ENCODE results near the gene NAV3. TPM values are rescaled to one million over a fixed set of nuclear protein-coding genes. Genes with fewer than 3 reads are reported as not detected.
A peak's percentile ranks its signal among the peaks of the same experiment; 100 is the strongest.
"Not testable (repeated sequence)": the region's sequence is repeated elsewhere in the genome, so short reads cannot be mapped to it uniquely, and the experiment has no call there.

Gene NAV3
- total RNA-seq, 2 donors from 2014 or later, result 3.9 to 6.9 TPM

GRCh38 chr12:78199926-78200325, 369.2 kb downstream of the NAV3 start:
- intact Hi-C loops (cut with DNase I), result no loop called here
- ATAC-seq, result no peak
- no peak for DNase-seq

DNA sequence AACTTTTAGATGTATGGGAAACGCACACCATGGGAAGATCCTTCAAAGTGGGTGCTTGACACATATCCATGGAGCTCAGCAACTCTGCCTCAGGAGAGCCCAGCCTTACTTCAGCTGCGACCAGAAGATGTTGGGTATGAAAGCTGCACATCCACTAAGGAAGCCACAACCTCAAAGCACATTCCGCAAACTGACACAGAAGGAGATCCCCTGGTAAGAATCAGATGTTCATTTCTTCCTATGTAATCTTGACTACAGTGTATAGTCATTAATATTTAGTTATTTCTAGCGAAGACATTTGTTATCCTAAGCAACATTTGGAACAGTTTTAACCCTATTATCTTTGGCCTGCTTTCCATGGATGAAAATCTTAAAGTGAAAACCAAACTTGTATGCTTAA, 374.2 kb downstream of the NAV3 start:
- ATAC-seq (no peak), DNase-seq (no peak)

DNA sequence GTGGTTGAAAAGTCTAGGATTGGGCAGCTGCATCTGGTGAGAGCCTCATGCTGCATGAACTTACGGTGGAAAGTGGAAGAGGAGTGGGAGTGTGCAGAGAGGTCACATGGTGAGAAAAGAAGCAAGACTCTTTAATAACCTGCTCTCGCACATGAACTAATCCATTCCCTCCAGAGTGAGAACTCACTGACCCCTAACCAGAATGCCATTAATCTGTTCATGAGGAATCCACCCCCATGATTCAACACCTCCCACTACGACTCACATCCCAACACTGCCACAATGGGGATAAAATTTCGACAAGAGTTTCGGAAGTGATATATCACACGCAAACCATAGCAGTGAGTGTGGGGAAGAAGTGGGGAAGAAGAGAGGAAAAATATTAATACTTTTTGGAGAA, 377.4 kb downstream of the NAV3 start:
- intact Hi-C loops (cut with DNase I), result no loop called here
- ATAC-seq (no peak), DNase-seq (no peak)

More for the DNA sequence above, 374.2 kb downstream of the NAV3 start:
- intact Hi-C loops (cut with DNase I), result no loop called here

DNA sequence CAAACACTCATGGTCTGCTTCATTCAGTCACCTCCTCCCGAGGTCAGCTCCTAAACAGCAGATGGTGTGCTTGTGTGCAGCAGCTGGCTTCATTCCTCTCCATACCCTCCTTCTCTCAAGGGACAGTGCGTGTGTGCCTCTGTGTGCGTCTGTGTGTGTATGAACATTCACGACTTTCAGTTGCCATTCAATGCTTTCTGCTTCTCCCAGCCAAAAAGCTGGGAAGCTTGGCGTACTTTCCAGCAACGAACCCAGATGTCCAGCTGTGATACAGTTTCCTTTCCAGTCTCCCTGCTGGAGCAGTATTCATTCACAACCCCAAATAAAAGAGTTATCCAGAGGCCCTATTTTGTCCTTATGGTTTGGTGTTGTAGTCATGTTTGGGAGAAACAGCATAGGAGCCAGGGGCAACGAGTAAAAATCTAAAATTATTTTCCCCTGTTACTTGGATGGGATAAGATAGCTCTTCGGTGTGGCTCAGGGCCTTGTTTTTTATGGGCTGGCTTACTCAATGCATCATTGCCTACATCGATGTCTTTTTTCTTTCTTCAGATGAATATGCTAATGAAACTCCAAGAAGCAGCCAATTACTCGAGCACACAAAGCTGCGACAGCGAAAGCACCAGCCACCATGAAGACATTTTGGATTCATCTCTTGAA, 379.3 kb downstream of the NAV3 start:
- no peak for DNase-seq
- ATAC-seq, result peak; percentile 59 to 74
- intact Hi-C loops (cut with DNase I), result no loop called here

DNA sequence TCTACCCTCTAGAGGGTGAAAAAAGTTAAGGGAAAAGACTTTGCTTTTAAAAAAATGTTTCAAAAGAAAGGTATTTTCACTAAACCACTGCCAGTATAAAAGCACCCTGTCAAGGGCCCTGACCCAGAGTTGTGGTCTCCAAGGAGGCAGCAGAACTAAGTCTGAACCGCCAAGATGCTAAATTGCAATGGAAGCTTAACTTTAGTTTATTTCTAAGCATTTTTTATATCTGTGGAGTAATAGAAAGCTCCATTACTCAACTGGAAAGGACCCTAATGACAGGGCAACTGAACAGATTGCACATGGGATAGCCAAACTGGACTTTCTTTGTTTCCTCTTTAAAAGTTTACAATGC, 379.8 kb downstream of the NAV3 start:
- ATAC-seq (no peak), DNase-seq (no peak)
- intact Hi-C loops (cut with DNase I), result no loop called here

DNA sequence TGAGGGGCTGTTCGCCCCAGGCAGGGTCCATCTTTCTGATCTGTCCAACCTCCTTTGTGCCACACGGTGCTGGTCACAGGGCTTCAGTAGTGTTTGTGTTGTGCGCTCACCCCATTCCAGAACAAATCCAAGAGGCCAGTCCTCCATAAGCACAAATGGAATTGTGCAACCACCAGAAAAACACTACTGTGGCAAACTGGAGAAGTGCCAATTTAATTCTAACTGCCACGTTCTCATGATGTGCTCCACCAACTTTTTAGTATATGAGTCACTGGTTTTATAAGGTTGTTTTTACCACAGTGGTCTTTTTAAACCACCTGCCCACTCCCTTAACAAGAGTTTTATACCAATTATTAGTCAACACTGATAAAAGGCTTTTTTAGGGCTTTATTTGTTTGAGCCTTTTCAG, 380.2 kb downstream of the NAV3 start:
- intact Hi-C loops (cut with DNase I), result no loop called here
- DNase-seq (no peak), ATAC-seq (peak in 1 of 2 donors; percentile 17)

GRCh38 chr12:78220811-78221210, 390.1 kb downstream of the NAV3 start:
- DNase-seq (no peak), ATAC-seq (no peak)
- intact Hi-C loops (cut with DNase I), result no loop called here

DNA sequence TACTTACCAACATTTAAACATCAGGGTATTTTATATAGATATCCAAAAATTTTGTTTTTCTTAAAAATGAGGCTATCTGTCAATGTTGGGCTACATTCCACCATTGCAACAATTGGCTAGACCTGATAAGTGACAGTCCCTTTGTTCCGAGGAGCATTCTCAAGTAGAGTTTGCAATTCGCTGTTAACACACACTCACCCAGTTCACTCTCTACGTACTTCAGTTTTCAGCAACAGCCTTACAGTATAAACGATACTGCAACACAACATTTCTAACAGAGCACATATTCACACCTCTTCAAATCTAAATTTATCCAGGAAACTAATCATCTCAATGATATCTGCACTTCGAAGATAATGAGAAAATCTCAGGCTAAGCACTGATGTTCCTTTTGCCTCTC, 393.5 kb downstream of the NAV3 start:
- DNase-seq, result no peak
- intact Hi-C loops (cut with DNase I), result no loop called here
- ATAC-seq, result no peak

DNA sequence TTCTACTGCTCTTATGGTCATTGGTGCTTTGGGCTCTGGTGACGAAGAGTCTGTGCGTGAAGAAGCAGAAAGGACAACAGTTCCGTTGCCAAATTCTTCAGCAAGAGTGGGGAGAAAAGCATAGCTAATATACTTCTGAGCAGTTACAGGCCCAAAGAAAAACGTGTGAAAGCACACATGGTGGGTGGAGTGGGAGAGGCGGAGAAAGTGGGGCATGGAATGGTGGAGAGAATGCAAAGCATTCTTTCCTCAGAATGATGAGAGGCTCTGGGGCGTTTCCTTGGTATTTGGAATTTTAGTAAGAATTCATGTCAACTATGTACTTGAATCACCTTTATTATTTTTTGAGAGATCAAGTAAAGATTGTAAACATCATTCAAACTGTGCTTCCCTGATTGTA, 396.1 kb downstream of the NAV3 start:
- no peak for ATAC-seq
- DNase-seq, result no peak
- intact Hi-C loops (cut with DNase I), result no loop called here

DNA sequence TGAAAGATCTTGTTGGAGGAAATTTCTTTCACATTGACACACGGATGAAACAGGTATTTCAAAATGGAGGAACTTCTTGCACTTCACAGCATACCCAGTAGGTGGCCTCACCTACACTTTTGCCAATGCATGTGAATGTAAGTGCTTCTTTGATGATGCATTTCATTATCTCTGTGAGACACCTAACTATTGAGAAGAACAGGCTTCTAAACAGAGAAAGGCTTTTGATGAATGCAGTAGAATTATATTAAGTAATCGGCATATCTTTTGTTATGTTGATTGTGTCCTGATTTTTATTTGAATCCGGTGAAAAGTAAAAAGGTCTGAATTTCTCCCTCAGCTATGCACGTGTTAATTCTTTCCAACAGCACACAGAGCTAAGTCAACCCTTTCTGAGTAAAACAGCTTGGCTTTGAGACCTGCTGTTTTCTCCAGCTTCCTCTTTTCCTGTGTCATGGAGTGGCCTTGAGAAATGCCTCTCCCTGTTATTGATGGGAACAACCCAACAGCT, 399.0 kb downstream of the NAV3 start:
- intact Hi-C loops (cut with DNase I), result no loop called here
- ATAC-seq (no peak), DNase-seq (no peak)

DNA sequence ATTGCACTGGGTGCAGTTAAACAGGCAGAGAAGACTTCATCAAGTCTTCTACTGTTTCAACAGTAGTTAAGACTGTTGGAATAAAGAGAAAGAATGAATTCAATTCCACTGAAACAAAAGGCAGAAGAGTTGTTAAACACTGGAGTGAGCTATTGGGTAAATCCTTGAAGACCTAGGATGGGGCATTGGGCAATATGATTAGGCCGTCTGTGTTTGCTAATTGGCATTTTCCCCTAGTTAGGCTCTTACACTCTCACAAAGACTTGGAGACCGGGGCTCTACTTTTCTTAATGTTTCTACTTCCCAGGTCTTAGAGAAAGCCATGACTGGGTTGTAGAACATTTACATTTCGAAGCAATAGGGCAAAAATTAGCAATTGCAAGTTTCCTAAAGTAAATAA, 402.1 kb downstream of the NAV3 start:
- no peak for ATAC-seq
- no peak for DNase-seq
- intact Hi-C loops (cut with DNase I), result no loop called here

DNA sequence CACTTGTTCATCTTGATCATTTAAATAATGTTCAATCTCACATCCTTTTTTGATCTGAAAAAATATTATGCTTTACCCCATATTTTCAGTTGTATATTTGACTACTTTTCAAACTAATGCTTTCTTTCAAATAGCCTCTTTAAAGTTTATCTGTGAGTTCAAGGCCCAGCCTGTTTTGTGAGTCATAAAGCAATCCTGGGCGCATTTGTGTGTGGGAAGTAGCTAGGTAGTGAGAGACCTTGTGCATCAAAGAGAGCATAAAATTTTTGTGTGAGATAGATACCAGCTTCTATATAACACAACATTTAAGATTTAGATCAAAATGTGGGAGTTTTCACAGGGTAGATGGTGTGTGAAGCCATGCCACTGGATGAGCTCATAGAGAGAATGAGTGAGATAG, 405.6 kb downstream of the NAV3 start:
- intact Hi-C loops (cut with DNase I), result no loop called here
- DNase-seq, result no peak
- no peak for ATAC-seq

GRCh38 chr12:78239544-78239943, 408.9 kb downstream of the NAV3 start:
- no peak for DNase-seq
- ATAC-seq, result no peak
- intact Hi-C loops (cut with DNase I), result no loop called here

DNA sequence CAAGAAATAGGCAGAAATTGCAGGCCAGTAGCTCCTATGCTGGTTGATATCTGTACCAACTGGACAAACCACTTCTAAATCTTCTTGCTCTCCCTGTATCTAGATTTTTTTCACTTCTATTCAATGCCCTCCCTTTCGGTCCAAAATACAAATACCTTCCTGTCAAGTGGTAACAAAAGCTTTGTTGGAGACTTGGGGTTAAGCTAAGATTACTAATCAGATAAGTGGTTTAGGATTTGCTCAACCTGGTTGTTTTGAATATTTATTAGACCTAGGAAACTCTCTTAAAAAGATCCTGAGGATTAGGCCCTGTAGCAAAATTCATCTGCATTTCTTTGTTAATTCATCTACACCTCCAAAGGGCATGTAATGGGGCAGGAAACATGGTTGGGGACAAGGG, 410.1 kb downstream of the NAV3 start:
- ATAC-seq (no peak), DNase-seq (no peak)
- intact Hi-C loops (cut with DNase I), result no loop called here

- ATAC-seq (no peak), DNase-seq (no peak)
- intact Hi-C loops (cut with DNase I), result no loop called here
Measured at GRCh38 chr12:78241446-78241845, 410.8 kb downstream of the NAV3 start.

GRCh38 chr12:78244916-78245507, 414.3 kb downstream of the NAV3 start:
- intact Hi-C loops (cut with DNase I), result no loop called here
- ATAC-seq, result no peak
- DNase-seq, result no peak

GRCh38 chr12:78248321-78248720, 417.6 kb downstream of the NAV3 start:
- DNase-seq (no peak), ATAC-seq (no peak)
- intact Hi-C loops (cut with DNase I), result no loop called here

GRCh38 chr12:78249578-78249977, 418.9 kb downstream of the NAV3 start:
- DNase-seq, result no peak
- intact Hi-C loops (cut with DNase I), result no loop called here
- no peak for ATAC-seq

GRCh38 chr12:78257662-78258061, 427.0 kb downstream of the NAV3 start:
- ATAC-seq; intact Hi-C loops (cut with DNase I); DNase-seq: not testable (repeated sequence)

- intact Hi-C loops (cut with DNase I), result no loop called here
- DNase-seq (no peak), ATAC-seq (no peak)
Measured at GRCh38 chr12:78260976-78261375, 430.3 kb downstream of the NAV3 start.

DNA sequence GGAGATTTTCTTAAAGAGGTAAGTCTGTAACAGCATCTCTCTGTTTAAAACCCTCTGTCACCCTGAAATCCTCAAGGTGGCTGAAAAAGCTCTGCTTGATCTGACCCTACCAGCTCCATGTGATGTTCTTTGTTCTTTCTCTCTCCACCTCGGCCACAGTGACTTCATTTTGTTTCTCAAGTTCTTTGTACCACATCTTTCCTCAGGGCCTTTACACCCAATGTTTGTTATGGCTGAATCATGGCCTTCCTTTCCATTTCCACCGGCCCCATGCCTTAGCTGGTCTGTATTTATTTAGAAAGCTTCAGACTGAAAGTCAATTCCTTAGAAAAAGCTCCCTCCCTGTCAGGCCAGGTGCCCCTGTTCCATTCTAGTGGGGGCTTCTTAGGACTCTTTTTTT, 431.2 kb downstream of the NAV3 start:
- DNase-seq, result no peak
- intact Hi-C loops (cut with DNase I), result no loop called here
- ATAC-seq, result no peak

Measured in left cardiac atrium (tissue), 4 donors.